ENCODE data around the gene MON1B.

DNA sequence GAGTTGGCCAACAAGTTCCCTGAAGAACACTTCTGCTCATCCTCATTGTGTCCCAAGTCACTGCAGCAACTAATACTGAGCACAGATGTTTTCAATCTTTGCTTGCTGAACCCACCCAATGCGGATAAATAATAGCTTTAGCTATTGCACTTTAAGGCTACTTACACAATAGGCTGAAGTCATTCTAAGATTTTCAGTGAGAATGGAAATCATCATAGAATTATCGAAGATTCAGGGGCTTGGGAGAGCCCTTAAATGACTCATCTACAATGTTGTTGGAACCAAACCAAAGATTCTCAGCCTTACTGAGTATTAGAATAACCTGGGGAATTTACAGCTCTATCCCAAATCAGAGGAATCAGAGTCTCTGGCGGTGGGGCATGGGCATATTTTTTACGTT lies 59.4 kb downstream of the MON1B start:
- no peak for TF ChIP-seq POLR2A (IDR thresholded peaks at IDR 0.05)
- TF ChIP-seq POLR2AphosphoS5 (IDR thresholded peaks at IDR 0.05) = no peak
- TF ChIP-seq, protein P1, sequence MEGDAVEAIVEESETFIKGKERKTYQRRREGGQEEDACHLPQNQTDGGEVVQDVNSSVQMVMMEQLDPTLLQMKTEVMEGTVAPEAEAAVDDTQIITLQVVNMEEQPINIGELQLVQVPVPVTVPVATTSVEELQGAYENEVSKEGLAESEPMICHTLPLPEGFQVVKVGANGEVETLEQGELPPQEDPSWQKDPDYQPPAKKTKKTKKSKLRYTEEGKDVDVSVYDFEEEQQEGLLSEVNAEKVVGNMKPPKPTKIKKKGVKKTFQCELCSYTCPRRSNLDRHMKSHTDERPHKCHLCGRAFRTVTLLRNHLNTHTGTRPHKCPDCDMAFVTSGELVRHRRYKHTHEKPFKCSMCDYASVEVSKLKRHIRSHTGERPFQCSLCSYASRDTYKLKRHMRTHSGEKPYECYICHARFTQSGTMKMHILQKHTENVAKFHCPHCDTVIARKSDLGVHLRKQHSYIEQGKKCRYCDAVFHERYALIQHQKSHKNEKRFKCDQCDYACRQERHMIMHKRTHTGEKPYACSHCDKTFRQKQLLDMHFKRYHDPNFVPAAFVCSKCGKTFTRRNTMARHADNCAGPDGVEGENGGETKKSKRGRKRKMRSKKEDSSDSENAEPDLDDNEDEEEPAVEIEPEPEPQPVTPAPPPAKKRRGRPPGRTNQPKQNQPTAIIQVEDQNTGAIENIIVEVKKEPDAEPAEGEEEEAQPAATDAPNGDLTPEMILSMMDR (IDR thresholded peaks at IDR 0.05) = no peak
- no peak for TF ChIP-seq EP300 (IDR thresholded peaks at IDR 0.05)
